T-cell (primary cell): Measurements from ENCODE around the gene NR1H2. TPM values are rescaled to one million over a fixed set of nuclear protein-coding genes. Genes with fewer than 3 reads are reported as not detected.
A peak's percentile ranks its signal among the peaks of the same experiment; 100 is the strongest.

Experiments
- ATAC-seq, 4 experiments: fragments of 200-7000 bp in 3 of 4; fragments of 150-1000 bp in 1 of 4; cut with Tn5 transposase; replicated peaks in 1 of 4; 1 replicate in 3 of 4; 2 replicates in 1 of 4; pipeline ENCODE4 v1.10.0; 2021; ENCODE audit warnings: moderate library complexity in 3 of 4, mild to moderate bottlenecking in 2 of 4, moderate number of reproducible peaks in 1 of 4
- CTCF ChIA-PET, 2 donors: fragments of 300-600 bp; sonication (Branson Sonifier 250); formaldehyde crosslinking; loops; one replicate each; lab custom pipeline; 2022; ENCODE audit warnings: antibody characterized with exemption in 2 of 2; lab: Charles Lee
- POLR2A ChIA-PET, 2 donors: fragments of 300-600 bp; sonication (Branson Sonifier 250); formaldehyde crosslinking; loops; one replicate each; lab custom pipeline; 2022; ENCODE audit warnings: antibody characterized with exemption in 2 of 2; lab: Charles Lee
- DNase-seq, 35 experiments: peaks; one replicate each; pipeline versions ENCODE4 v3.0.0 to v3.0.0-alpha.2; 2013 to 2023
- H3K27ac ChIP-seq: one replicate; pipeline ENCODE4 v1.5.1; 2013; ENCODE audit warnings: low read length
- H3K27me3 ChIP-seq, 2 experiments: replicated peaks in 1 of 2; 1 replicate in 1 of 2; 2 replicates in 1 of 2; pipeline versions ENCODE4 v1.6.1 to v1.7.0; 2013; ENCODE audit warnings: low read length in 1 of 2, mixed read lengths in 1 of 2; ENCODE audit not compliant: control insufficient read depth in 2 of 2, insufficient read depth in 2 of 2; ENCODE audit errors: extremely low read depth in 1 of 2
- H3K36me3 ChIP-seq, 2 donors: 1 replicate in 1 of 2; 2 replicates in 1 of 2; pipeline versions ENCODE4 v1.6.1 to v1.7.0; 2013; ENCODE audit warnings: low read length in 1 of 2; ENCODE audit not compliant: control insufficient read depth in 2 of 2, insufficient read depth in 1 of 2; ENCODE audit errors: extremely low read depth in 1 of 2
- H3K4me1 ChIP-seq, 2 experiments: 1 replicate in 1 of 2; 2 replicates in 1 of 2; pipeline versions ENCODE4 v1.6.1 to v1.7.0; 2013; ENCODE audit warnings: low read length in 2 of 2, mixed read lengths in 1 of 2; ENCODE audit not compliant: insufficient read depth in 2 of 2, control insufficient read depth in 1 of 2; ENCODE audit errors: extremely low read depth in 1 of 2
- H3K4me3 ChIP-seq, 2 donors: 1 replicate in 1 of 2; 2 replicates in 1 of 2; pipeline versions ENCODE4 v1.5.1 to v1.7.0; 2013; ENCODE audit warnings: mild to moderate bottlenecking in 2 of 2, low read length in 1 of 2, moderate library complexity in 1 of 2; ENCODE audit not compliant: control insufficient read depth in 1 of 2; ENCODE audit errors: extremely low read depth in 1 of 2
- H3K9me3 ChIP-seq: 2 replicates; pipeline ENCODE4 v1.7.0; 2013
- H3K27ac Mint-ChIP-seq, 2 donors: one replicate each; pipeline ENCODE4 v1.8.0; 2020 to 2021; ENCODE audit warnings: mild to moderate bottlenecking in 2 of 2, mixed read lengths in 2 of 2
- H3K27me3 Mint-ChIP-seq, 2 donors: one replicate each; pipeline ENCODE4 v1.8.0; 2021 to 2022; ENCODE audit warnings: mixed read lengths in 2 of 2
- H3K36me3 Mint-ChIP-seq: one replicate; pipeline ENCODE4 v1.8.0; 2021; ENCODE audit warnings: mixed read lengths
- H3K4me1 Mint-ChIP-seq, 3 donors: one replicate each; pipeline ENCODE4 v1.8.0; 2020 to 2022; ENCODE audit warnings: mixed read lengths in 3 of 3, mild to moderate bottlenecking in 1 of 3
- H3K4me3 Mint-ChIP-seq, 3 donors: one replicate each; pipeline ENCODE4 v1.8.0; 2020 to 2022; ENCODE audit warnings: mild to moderate bottlenecking in 3 of 3, mixed read lengths in 3 of 3, moderate library complexity in 3 of 3
- H3K9me3 Mint-ChIP-seq, 3 donors: one replicate each; pipeline ENCODE4 v1.8.0; 2020 to 2022; ENCODE audit warnings: mixed read lengths in 3 of 3
- WGBS: methylation state at CpG from one replicate; pipeline ENCODE4 v1.1.5; 2013; ENCODE audit warnings: missing lambda C conversion rate; ENCODE audit not compliant: insufficient coverage; 5-methylcytosine and 5-hydroxymethylcytosine counted together
- total RNA-seq, 35 experiments: library from RNA in 6 of 35; stranded (reverse) in 6 of 35; fragments of 120-200 nt in 1 of 35; gene quantifications; one replicate each; pipeline versions ENCODE4 v1.2.1 to v1.2.4 and lab custom pipeline; 2013 to 2026

Gene NR1H2
- total RNA-seq, 5 donors from 2014 or later (not counting 1 experiment from before 2014, with no cell fraction given), result 109 to 236 (median 117) TPM

- H3K27ac ChIP-seq, result no peak overlapping the region
- H3K4me1 ChIP-seq, result no peaks in the 10 kb centered on the region
- no peaks in the 10 kb centered on the region for H3K9me3 ChIP-seq
- H3K36me3 ChIP-seq, result peaks cover 25 to 27% of the 10 kb centered on the region in 2 donors
- H3K27me3 ChIP-seq, result no peaks in the 10 kb centered on the region
- WGBS, result 87% methylated on average over 15 of the region's 22 CpGs
- Mint-ChIP-seq H3K4me3 (no peak overlapping the region), H3K36me3 (peaks cover 22% of the 10 kb centered on the region), H3K27ac (no peak overlapping the region), H3K9me3 (no peaks in the 10 kb centered on the region), H3K4me1 (no peaks in the 10 kb centered on the region), H3K27me3 (no peaks in the 10 kb centered on the region)
- no peak overlapping the region for H3K4me3 ChIP-seq
- POLR2A ChIA-PET, result no interaction called here
- CTCF ChIA-PET, result no interaction called here
- DNase-seq, result no peak
- ATAC-seq, result no peak
Measured at GRCh38 chr19:50406156-50406820, 30.0 kb downstream of the NR1H2 start.

DNA sequence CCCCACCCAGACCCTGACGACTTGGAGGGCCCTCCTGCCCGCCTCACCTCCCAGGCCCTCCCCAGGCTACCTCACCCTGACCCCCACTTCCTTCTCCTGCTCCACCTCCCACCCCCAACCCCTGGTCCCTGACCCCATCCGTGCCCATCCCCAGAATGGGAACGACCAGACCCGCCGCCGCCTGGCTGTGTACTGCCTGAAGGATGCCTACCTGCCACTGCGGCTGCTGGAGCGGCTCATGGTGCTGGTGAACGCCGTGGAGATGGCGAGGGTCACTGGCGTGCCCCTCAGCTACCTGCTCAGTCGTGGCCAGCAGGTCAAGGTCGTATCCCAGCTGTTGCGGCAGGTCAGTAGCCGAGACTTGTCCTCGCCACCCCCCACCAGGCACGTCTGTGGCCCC lies 30.6 kb downstream of the NR1H2 start:
- H3K4me1 ChIP-seq, result no peaks in the 10 kb centered on the region
- Mint-ChIP-seq H3K27me3 (no peaks in the 10 kb centered on the region), H3K4me1 (no peaks in the 10 kb centered on the region), H3K27ac (no peak overlapping the region), H3K9me3 (no peaks in the 10 kb centered on the region), H3K4me3 (no peak overlapping the region), H3K36me3 (peaks cover 22% of the 10 kb centered on the region)
- CTCF ChIA-PET, result no interaction called here
- ATAC-seq (no peak), DNase-seq (no peak)
- POLR2A ChIA-PET, result no interaction called here
- 97% methylated on average over 19 of the region's 19 CpGs for WGBS
- no peaks in the 10 kb centered on the region for H3K9me3 ChIP-seq
- H3K27ac ChIP-seq, result no peak overlapping the region
- H3K27me3 ChIP-seq, result no peaks in the 10 kb centered on the region
- H3K36me3 ChIP-seq, result peaks cover 23 to 27% of the 10 kb centered on the region in 2 donors
- H3K4me3 ChIP-seq, result no peak overlapping the region

- Histone ChIP-seq H3K4me3 (no peak overlapping the region), H3K4me1 (no peaks in the 10 kb centered on the region), H3K27me3 (no peaks in the 10 kb centered on the region), H3K27ac (no peak overlapping the region), H3K9me3 (no peaks in the 10 kb centered on the region), H3K36me3 (peaks cover 15 to 19% of the 10 kb centered on the region in 2 donors)
- ChIA-PET POLR2A (no interaction called here), CTCF (no interaction called here)
- no peak for DNase-seq
- Mint-ChIP-seq H3K27ac (no peak overlapping the region), H3K9me3 (no peaks in the 10 kb centered on the region), H3K36me3 (peaks cover 12% of the 10 kb centered on the region), H3K27me3 (no peaks in the 10 kb centered on the region), H3K4me3 (no peak overlapping the region), H3K4me1 (no peaks in the 10 kb centered on the region)
- 97% methylated on average over 17 of the region's 17 CpGs for WGBS
- ATAC-seq, result no peak
Measured at GRCh38 chr19:50409347-50409746, 33.1 kb downstream of the NR1H2 start.

GRCh38 chr19:50410109-50410508 lies 33.9 kb downstream of the NR1H2 start:
- WGBS, result 90% methylated on average over 8 of the region's 10 CpGs
- Mint-ChIP-seq H3K27me3 (no peaks in the 10 kb centered on the region), H3K36me3 (peaks cover 12% of the 10 kb centered on the region), H3K4me1 (no peaks in the 10 kb centered on the region), H3K27ac (peak overlapping the region in 1 of 2 donors; percentile 36), H3K4me3 (no peak overlapping the region), H3K9me3 (no peaks in the 10 kb centered on the region)
- ChIA-PET CTCF (no interaction called here), POLR2A (no interaction called here)
- ATAC-seq (no peak), DNase-seq (no peak)
- Histone ChIP-seq H3K4me3 (no peak overlapping the region), H3K36me3 (peaks cover 15 to 18% of the 10 kb centered on the region in 2 donors), H3K4me1 (peaks cover 0 to 7% of the 10 kb centered on the region in 2 experiments), H3K27ac (no peak overlapping the region), H3K9me3 (no peaks in the 10 kb centered on the region), H3K27me3 (no peaks in the 10 kb centered on the region)

DNA sequence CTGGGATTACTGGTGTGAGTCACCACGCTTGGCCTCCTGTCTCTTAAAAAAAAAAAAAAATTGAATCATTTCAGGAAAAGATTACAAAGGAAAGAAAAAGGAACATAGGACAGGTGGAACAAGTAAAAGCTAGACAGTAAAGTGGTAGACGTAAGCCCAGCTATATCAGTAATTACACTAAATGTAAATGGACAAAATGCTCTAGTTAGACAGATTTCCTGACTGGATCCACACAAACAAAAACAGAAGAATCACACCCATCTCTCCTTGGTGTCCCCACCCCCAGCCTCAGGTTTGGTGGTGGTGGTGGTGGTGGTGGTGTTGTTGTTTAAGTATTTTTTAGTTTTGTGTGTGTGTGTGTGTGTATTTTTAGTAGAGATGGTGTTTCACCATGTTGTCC lies 36.2 kb downstream of the NR1H2 start:
- no peaks in the 10 kb centered on the region for H3K27me3 Mint-ChIP-seq
- WGBS, result no CpG with 5 or more reads among the region's 2 CpGs
- POLR2A ChIA-PET, result interaction anchor here in 1 of 2 donors (0.6 kb wide), 1 partner anchor 81 kb away, joined by 3 read pairs; no protein-coding TSS in a partner anchor

GRCh38 chr19:50413096-50413495 lies 36.8 kb downstream of the NR1H2 start:
- H3K9me3 Mint-ChIP-seq, result no peaks in the 10 kb centered on the region
- Histone ChIP-seq H3K27ac (no peak overlapping the region), H3K4me1 (peaks cover 0 to 8% of the 10 kb centered on the region in 2 experiments), H3K36me3 (peaks cover 9 to 12% of the 10 kb centered on the region in 2 donors), H3K4me3 (no peak overlapping the region), H3K9me3 (no peaks in the 10 kb centered on the region), H3K27me3 (peaks cover 0 to 5% of the 10 kb centered on the region in 2 experiments)
- H3K4me1 Mint-ChIP-seq, result no peaks in the 10 kb centered on the region
- peaks cover 9% of the 10 kb centered on the region for H3K36me3 Mint-ChIP-seq
- ChIA-PET CTCF (no interaction called here), POLR2A (no interaction called here)
- H3K4me3 Mint-ChIP-seq, result no peak overlapping the region
- DNase-seq (no peak), ATAC-seq (no peak)
- WGBS, result 95% methylated on average over 10 of the region's 13 CpGs
- H3K27me3 Mint-ChIP-seq, result no peaks in the 10 kb centered on the region
- H3K27ac Mint-ChIP-seq, result no peak overlapping the region

More for the DNA sequence above, 36.2 kb downstream of the NR1H2 start:
- CTCF ChIA-PET, result interaction anchor here in 1 of 2 donors (1.1 kb wide), 1 partner anchor 55 kb away, joined by 3 read pairs; no protein-coding TSS in a partner anchor
- Mint-ChIP-seq H3K4me3 (no peak overlapping the region), H3K4me1 (no peaks in the 10 kb centered on the region), H3K36me3 (peaks cover 9% of the 10 kb centered on the region), H3K27ac (no peak overlapping the region), H3K9me3 (no peaks in the 10 kb centered on the region)
- H3K4me1 ChIP-seq, result peaks cover 0 to 8% of the 10 kb centered on the region in 2 experiments
- no peaks in the 10 kb centered on the region for H3K9me3 ChIP-seq
- ATAC-seq (no peak), DNase-seq (no peak)
- H3K36me3 ChIP-seq, result peaks cover 9 to 12% of the 10 kb centered on the region in 2 donors
- no peak overlapping the region for H3K27ac ChIP-seq
- no peaks in the 10 kb centered on the region for H3K27me3 ChIP-seq
- H3K4me3 ChIP-seq, result no peak overlapping the region
